NCI-H2107 (cell line): ENCODE results near the gene PCDHAC1.

Experiments
- DNase-seq: peaks from one replicate; lab custom pipeline; 2025; lab: John Stamatoyannopoulos, UW

PCDHAC1 gene

GRCh38 chr5:140969880-140970279 is 43.8 kb downstream of the PCDHAC1 start:
- DNase-seq, result no peak

GRCh38 chr5:140973550-140973949 is 47.5 kb downstream of the PCDHAC1 start:
- no peak for DNase-seq

DNA sequence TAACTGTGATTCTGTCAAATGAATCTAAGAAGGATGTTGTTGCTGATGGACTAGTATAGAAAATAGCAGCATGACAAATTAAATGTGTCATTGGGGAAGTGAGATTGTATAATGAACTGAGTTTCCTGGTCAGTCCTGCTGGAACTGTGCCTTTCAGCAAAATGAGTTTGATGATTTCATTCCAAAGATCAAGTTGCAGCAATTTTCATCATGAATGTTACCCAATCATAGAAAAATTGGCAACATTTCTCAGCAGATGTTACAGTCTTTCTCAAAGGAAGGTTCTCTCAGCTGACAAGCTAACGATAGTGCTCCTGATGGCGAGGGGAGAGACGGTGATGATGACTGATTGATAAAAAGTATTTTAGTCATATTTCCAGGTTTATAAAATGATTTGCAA is 50.9 kb downstream of the PCDHAC1 start:
- no peak for DNase-seq

GRCh38 chr5:140978260-140978659 is 52.2 kb downstream of the PCDHAC1 start:
- no peak for DNase-seq

DNA sequence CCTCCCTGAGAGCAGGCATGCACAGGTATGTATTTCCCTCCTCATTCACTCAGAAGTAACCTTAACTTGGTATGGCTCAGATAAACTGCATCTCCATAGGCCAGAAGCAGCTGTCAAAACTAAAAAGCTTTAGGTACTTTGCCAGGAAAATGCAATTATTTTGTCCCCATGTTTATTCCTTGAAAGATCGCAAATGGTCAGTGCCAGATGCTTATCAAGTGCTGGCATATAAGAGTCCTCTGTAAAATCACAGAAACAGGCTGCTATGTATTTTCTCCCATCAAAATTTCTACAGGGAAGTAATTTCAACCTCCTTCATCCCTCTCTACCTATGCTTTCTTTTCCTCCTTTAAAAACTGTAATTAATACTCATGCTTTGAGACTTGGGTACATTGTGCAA is 52.9 kb downstream of the PCDHAC1 start:
- no peak for DNase-seq
